Measurements from ENCODE around the gene GLRX5.

GLRX5 gene

GRCh38 chr14:95534299-95535225, at the start of gene GLRX5:
Gene GLRX5 (plus strand): TSS chr14:95535050. CDS start chr14:95535090, 40 bp downstream.
- peaks cover 21% of the 10 kb centered on the region for H3K4me1 ChIP-seq (ENCODE audit: control insufficient read depth, insufficient read depth, low read length)

DNA sequence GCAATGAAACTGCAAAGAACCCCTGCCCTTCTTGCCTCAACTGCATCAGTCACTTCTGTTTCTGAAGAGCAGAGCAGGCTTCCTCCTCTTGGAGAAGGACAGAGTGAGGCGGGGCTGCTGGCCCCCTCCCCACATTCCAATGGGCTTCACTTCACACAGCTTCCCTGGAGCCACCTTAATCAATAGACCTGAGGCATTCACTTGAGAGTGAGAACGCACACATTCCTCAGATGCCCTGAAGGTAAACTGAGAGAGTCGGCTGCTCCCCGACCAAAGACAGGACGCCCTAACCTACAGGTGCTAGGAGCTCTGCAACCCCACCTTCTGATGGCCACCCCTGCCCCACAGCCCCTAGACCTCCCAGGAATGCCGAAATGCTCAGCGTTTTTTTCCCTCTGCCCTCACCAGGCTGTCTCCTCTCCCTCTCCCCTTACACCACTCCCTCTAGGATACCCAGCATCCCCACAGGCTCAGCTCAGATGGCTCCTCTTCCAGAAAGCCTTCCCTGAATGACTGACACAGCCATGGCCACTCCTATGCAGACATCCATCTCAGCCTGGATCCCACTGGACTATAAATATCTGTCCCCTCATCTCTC, 49.5 kb upstream of the GLRX5 start:
- Histone ChIP-seq H3K4me1 (ENCODE audit: control insufficient read depth, insufficient read depth, low read length) (peaks cover 3% of the 10 kb centered on the region), H3K27ac (ENCODE audit: low read depth, low read length) (no peak overlapping the region), H3K4me3 (ENCODE audit: low read length) (no peak overlapping the region), H3K36me3 (ENCODE audit: control insufficient read depth, insufficient read depth, low read length) (no peaks in the 10 kb centered on the region), H3K9ac (ENCODE audit: low read length) (no peak overlapping the region), H3K27me3 (ENCODE audit: control insufficient read depth, insufficient read depth, low read length) (no peaks in the 10 kb centered on the region)

More at GRCh38 chr14:95534299-95535225, at the start of gene GLRX5:
- Histone ChIP-seq H3K9ac (ENCODE audit: low read length) (peak within 1 kb of the TSS; percentile 83), H3K27ac (ENCODE audit: low read depth, low read length) (peak within 1 kb of the TSS; percentile 76), H3K36me3 (ENCODE audit: control insufficient read depth, insufficient read depth, low read length) (no peaks in the 10 kb centered on the region), H3K27me3 (ENCODE audit: control insufficient read depth, insufficient read depth, low read length) (no peaks in the 10 kb centered on the region), H3K4me3 (ENCODE audit: low read length) (peak within 1 kb of the TSS; percentile 85)

- Histone ChIP-seq H3K4me3 (ENCODE audit: low read length) (no peak overlapping the region), H3K4me1 (ENCODE audit: control insufficient read depth, insufficient read depth, low read length) (peaks cover 3% of the 10 kb centered on the region), H3K27ac (ENCODE audit: low read depth, low read length) (no peak overlapping the region), H3K9ac (ENCODE audit: low read length) (no peak overlapping the region), H3K36me3 (ENCODE audit: control insufficient read depth, insufficient read depth, low read length) (no peaks in the 10 kb centered on the region), H3K27me3 (ENCODE audit: control insufficient read depth, insufficient read depth, low read length) (no peaks in the 10 kb centered on the region)
Measured at GRCh38 chr14:95486875-95487668, 47.8 kb upstream of the GLRX5 start.

DNA sequence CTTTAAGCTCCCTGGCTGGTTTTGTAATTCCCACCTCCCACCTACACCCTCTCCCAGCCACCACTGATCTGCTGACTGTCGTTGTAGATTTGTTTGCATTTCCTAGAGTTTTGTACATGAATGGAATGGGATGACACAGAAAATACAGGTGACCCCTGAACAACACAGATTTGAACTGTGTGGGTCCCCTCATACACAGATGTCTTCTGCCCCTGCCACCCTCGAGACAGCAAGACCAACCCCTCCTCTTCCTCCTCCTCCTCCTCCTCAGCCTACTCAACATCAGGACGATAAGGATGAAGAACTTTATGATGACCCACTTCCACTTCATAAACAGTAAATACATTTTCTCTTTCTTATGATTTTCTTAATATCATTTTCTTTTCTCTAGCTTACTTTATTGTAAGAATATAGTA, 47.2 kb upstream of the GLRX5 start:
- Histone ChIP-seq H3K9ac (ENCODE audit: low read length) (no peak overlapping the region), H3K4me1 (ENCODE audit: control insufficient read depth, insufficient read depth, low read length) (peaks cover 3% of the 10 kb centered on the region)

DNA sequence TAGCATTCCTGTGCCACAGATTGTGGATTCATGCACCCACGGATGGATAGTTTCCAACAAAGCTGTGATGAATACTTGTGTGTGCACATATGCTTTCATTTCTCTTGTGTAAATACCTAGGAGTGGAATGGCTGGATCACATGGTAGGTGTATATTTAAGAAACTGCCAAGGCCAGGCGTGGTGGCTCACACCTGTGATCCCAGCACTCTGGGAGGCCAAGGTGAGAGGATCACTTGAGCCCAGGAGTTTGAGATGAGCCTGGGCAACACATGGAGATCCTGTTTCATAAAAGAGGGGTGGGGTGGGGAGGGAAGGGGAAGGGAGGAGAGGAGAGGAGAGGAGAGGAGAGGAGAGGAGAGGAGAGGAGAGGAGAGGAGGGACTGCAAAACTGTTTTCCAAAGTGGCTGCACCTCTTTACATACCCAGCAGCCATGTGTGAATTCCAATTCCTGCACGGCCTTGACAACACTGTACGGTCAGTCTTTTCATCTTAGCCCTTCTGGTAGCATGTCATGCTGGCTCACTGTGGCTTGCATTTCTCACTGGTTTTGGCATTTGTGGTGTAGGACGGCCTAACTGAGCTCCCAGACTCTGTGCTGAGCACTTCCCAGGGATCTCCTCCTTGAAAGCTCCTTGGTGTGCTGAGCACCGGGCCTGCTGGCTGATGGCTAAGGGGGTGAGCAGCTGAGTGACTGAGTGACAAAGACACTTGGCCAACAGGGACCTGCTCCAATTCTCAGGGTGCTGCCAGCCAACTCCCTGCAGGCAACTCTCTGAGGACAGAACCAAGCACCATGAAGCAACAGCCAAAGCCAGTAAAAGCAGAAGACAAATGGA, 46.3 kb upstream of the GLRX5 start:
- Histone ChIP-seq H3K36me3 (ENCODE audit: control insufficient read depth, insufficient read depth, low read length) (no peaks in the 10 kb centered on the region), H3K4me3 (ENCODE audit: low read length) (no peak overlapping the region), H3K4me1 (ENCODE audit: control insufficient read depth, insufficient read depth, low read length) (peaks cover 3% of the 10 kb centered on the region), H3K9ac (ENCODE audit: low read length) (no peak overlapping the region), H3K27ac (ENCODE audit: low read depth, low read length) (no peak overlapping the region), H3K27me3 (ENCODE audit: control insufficient read depth, insufficient read depth, low read length) (no peaks in the 10 kb centered on the region)

More for the DNA sequence above, 47.2 kb upstream of the GLRX5 start:
- Histone ChIP-seq H3K27ac (ENCODE audit: low read depth, low read length) (no peak overlapping the region), H3K4me3 (ENCODE audit: low read length) (no peak overlapping the region), H3K36me3 (ENCODE audit: control insufficient read depth, insufficient read depth, low read length) (no peaks in the 10 kb centered on the region), H3K27me3 (ENCODE audit: control insufficient read depth, insufficient read depth, low read length) (no peaks in the 10 kb centered on the region)

DNA sequence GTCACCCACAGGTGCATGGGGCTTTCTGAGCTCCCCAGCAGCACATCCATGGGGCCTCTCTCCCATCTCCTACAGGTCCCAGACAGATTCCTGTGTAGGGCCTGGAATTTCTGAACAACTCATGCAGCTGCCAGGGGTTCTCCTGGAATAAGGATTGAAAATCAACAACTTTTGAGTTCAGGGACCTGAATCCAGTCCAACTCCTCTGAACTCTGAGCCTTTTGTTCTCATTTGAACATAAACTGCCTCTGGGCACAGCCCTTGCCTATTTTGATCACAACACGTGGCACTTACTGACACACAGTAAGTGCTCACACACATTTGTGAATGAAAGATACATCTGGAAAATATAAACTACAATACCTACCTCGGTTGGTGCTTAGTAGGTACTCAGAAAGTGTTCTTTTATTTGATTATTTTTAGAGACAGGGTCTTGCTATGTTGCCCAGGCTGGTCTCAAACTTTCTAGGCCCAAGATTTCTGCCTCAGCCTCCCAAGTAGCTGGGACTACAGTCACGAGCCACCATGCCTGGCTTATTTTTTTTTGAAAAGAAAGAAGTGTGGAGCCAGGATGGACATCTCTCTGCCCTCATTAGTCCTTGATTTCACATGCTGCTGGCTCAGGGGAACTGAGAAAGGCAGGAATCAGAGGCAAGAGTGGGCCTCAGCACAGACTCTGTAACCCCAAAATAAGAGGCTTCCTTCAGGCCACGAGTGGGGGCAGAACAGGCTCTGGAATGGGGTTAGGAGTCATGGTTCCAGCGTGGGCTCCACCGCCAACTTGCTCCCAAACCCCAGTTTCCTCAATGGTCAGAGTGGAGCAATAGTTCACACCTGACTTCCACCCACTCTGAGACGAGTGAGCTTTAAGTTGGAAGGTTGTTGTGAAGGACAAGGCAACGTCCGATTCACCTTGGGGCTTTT, 45.4 kb upstream of the GLRX5 start:
- H3K4me3 ChIP-seq (ENCODE audit: low read length) = no peak overlapping the region
- no peaks in the 10 kb centered on the region for H3K27me3 ChIP-seq (ENCODE audit: control insufficient read depth, insufficient read depth, low read length)
- H3K36me3 ChIP-seq (ENCODE audit: control insufficient read depth, insufficient read depth, low read length) = no peaks in the 10 kb centered on the region
- no peaks in the 10 kb centered on the region for H3K4me1 ChIP-seq (ENCODE audit: control insufficient read depth, insufficient read depth, low read length)
- no peak overlapping the region for H3K9ac ChIP-seq (ENCODE audit: low read length)
- no peak overlapping the region for H3K27ac ChIP-seq (ENCODE audit: low read depth, low read length)

DNA sequence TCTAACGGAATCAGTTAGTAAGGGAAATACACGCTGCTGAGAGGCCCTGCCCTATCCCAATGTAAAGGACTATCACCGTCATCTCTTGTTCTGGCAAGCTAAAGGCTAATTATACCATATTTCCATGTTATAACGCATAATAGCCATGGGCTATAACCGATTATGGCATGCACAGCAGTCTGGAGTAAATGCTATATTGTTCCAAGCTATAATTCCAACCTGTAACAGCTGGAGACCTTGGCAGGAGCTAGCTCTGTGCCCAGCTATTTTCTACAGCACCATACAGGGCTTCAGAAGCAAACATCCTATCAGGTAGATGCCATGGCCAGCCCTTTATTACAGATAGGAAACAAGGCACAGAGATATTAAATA, 44.7 kb upstream of the GLRX5 start:
- H3K27ac ChIP-seq (ENCODE audit: low read depth, low read length) = no peak overlapping the region

DNA sequence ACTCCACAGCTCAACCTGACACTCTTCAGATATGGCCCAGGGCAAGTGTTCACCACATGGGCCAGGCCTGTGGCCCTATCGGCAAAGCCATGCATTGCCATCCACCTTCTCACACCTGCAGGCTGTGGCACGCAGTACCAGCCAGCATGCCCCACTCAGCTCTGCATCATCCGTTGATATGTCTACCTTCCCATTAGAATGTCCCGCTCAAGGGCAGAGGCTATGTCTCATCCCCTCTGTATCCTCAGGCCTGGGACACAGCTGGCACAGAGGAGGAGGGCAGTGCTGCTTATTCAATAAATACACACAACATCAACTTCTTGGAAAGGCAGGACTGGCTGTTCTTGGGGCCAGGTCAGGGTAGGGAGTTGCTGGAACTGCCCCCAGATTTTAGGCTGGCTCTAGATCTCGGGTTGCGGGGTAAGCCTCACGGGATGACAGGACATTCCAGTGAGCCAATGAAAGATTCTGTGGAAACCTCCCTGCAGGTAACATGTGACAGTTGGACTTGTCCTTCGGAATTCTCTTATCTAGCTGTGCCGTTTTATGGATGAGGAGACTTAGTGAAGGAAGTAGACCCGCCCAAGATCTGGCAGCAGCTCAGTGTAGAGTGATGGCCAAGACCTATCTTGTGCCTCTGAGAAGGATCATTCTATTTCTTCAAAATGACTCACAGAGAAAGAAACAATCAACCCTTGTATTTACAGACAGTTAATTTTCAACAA, 44.0 kb upstream of the GLRX5 start:
- no peak overlapping the region for H3K9ac ChIP-seq (ENCODE audit: low read length)
- no peak overlapping the region for H3K27ac ChIP-seq (ENCODE audit: low read depth, low read length)
- no peaks in the 10 kb centered on the region for H3K27me3 ChIP-seq (ENCODE audit: control insufficient read depth, insufficient read depth, low read length)
- H3K36me3 ChIP-seq (ENCODE audit: control insufficient read depth, insufficient read depth, low read length) = no peaks in the 10 kb centered on the region
- H3K4me1 ChIP-seq (ENCODE audit: control insufficient read depth, insufficient read depth, low read length) = no peaks in the 10 kb centered on the region
- H3K4me3 ChIP-seq (ENCODE audit: low read length) = no peak overlapping the region

More for the DNA sequence above, 44.7 kb upstream of the GLRX5 start:
- Histone ChIP-seq H3K9ac (ENCODE audit: low read length) (no peak overlapping the region), H3K36me3 (ENCODE audit: control insufficient read depth, insufficient read depth, low read length) (no peaks in the 10 kb centered on the region), H3K4me3 (ENCODE audit: low read length) (no peak overlapping the region), H3K4me1 (ENCODE audit: control insufficient read depth, insufficient read depth, low read length) (no peaks in the 10 kb centered on the region), H3K27me3 (ENCODE audit: control insufficient read depth, insufficient read depth, low read length) (no peaks in the 10 kb centered on the region)

- no peaks in the 10 kb centered on the region for H3K4me1 ChIP-seq (ENCODE audit: control insufficient read depth, insufficient read depth, low read length)
- no peak overlapping the region for H3K4me3 ChIP-seq (ENCODE audit: low read length)
- no peaks in the 10 kb centered on the region for H3K36me3 ChIP-seq (ENCODE audit: control insufficient read depth, insufficient read depth, low read length)
- H3K27me3 ChIP-seq (ENCODE audit: control insufficient read depth, insufficient read depth, low read length) = no peaks in the 10 kb centered on the region
- H3K9ac ChIP-seq (ENCODE audit: low read length) = no peak overlapping the region
- H3K27ac ChIP-seq (ENCODE audit: low read depth, low read length) = no peak overlapping the region
Measured at GRCh38 chr14:95491936-95492608, 42.8 kb upstream of the GLRX5 start.

DNA sequence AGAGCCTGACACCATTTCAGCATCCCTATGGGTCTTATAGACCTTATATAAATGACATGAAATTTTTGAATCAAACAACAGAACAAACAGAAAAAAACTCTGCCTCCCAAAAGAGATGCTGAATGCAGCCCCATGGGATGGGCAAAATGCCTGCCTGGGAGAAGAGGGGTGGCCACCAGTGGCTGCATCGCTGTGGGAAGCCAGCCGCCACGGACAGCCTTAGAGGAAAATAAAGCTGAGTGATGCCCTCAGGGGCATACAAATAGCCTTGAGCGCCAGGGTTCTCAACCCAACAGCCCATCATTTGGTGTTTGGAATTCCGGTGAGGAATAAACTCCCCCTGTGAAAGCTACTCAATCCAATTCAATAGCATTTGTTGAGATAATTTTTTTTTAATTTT, 41.3 kb upstream of the GLRX5 start:
- Histone ChIP-seq H3K9ac (ENCODE audit: low read length) (no peak overlapping the region), H3K27me3 (ENCODE audit: control insufficient read depth, insufficient read depth, low read length) (no peaks in the 10 kb centered on the region), H3K36me3 (ENCODE audit: control insufficient read depth, insufficient read depth, low read length) (no peaks in the 10 kb centered on the region), H3K4me3 (ENCODE audit: low read length) (no peak overlapping the region), H3K4me1 (ENCODE audit: control insufficient read depth, insufficient read depth, low read length) (no peaks in the 10 kb centered on the region), H3K27ac (ENCODE audit: low read depth, low read length) (no peak overlapping the region)
